HG02852 (cell line): Measurements from ENCODE around the gene SLAMF1.
"Not testable (repeated sequence)": the region's sequence is repeated elsewhere in the genome, so short reads cannot be mapped to it uniquely, and the experiment has no call there.

Experiments used
- ATAC-seq: cut with Tn5 transposase; IDR thresholded peaks from one replicate; pipeline ENCODE4 v1.9.1; 2021; ENCODE audit warnings: mild to moderate bottlenecking, moderate library complexity; ENCODE audit not compliant: unreplicated experiment

Gene SLAMF1

GRCh38 chr1:160665330-160666078 is 18.7 kb upstream of the SLAMF1 start:
- ATAC-seq, result no peak

GRCh38 chr1:160664573-160665051 is 17.8 kb upstream of the SLAMF1 start:
- ATAC-seq, result peak; percentile 76

GRCh38 chr1:160662910-160663309 is 16.1 kb upstream of the SLAMF1 start:
- no peak for ATAC-seq

GRCh38 chr1:160659566-160659965 is 12.7 kb upstream of the SLAMF1 start:
- no peak for ATAC-seq

GRCh38 chr1:160658814-160659193 is 12.0 kb upstream of the SLAMF1 start:
- no peak for ATAC-seq

GRCh38 chr1:160658162-160658813 is 11.4 kb upstream of the SLAMF1 start:
- no peak for ATAC-seq

GRCh38 chr1:160657250-160657781 is 10.5 kb upstream of the SLAMF1 start:
- no peak for ATAC-seq

- ATAC-seq, result no peak
These were observed 9.9 kb upstream of the SLAMF1 start for GRCh38 chr1:160656737-160657136.

- ATAC-seq, result peak; percentile 62
These were observed 6.8 kb upstream of the SLAMF1 start for GRCh38 chr1:160653620-160654016.

- ATAC-seq, result peak; percentile 23
These were observed 6.2 kb upstream of the SLAMF1 start for GRCh38 chr1:160652924-160653619.

- not testable (repeated sequence) for ATAC-seq
These were observed 5.3 kb upstream of the SLAMF1 start for GRCh38 chr1:160652065-160652641.

GRCh38 chr1:160651433-160652064 is 4.7 kb upstream of the SLAMF1 start:
- no peak for ATAC-seq

- ATAC-seq, result no peak
These were observed 481 bp upstream of the SLAMF1 start for GRCh38 chr1:160647329-160647720.

GRCh38 chr1:160646180-160646579 is 664 bp downstream of the SLAMF1 start:
- no peak for ATAC-seq

- no peak for ATAC-seq
These were observed 1.3 kb downstream of the SLAMF1 start for GRCh38 chr1:160645386-160646130.

- ATAC-seq, result no peak
These were observed 2.4 kb downstream of the SLAMF1 start for GRCh38 chr1:160644399-160644798.

- ATAC-seq, result no peak
These were observed 3.7 kb downstream of the SLAMF1 start for GRCh38 chr1:160643138-160643537.

GRCh38 chr1:160642281-160642644 is 4.6 kb downstream of the SLAMF1 start:
- ATAC-seq, result no peak

GRCh38 chr1:160641323-160642280 is 5.2 kb downstream of the SLAMF1 start:
- ATAC-seq, result no peak
